ENCODE results near the gene NTN5.

DNA sequence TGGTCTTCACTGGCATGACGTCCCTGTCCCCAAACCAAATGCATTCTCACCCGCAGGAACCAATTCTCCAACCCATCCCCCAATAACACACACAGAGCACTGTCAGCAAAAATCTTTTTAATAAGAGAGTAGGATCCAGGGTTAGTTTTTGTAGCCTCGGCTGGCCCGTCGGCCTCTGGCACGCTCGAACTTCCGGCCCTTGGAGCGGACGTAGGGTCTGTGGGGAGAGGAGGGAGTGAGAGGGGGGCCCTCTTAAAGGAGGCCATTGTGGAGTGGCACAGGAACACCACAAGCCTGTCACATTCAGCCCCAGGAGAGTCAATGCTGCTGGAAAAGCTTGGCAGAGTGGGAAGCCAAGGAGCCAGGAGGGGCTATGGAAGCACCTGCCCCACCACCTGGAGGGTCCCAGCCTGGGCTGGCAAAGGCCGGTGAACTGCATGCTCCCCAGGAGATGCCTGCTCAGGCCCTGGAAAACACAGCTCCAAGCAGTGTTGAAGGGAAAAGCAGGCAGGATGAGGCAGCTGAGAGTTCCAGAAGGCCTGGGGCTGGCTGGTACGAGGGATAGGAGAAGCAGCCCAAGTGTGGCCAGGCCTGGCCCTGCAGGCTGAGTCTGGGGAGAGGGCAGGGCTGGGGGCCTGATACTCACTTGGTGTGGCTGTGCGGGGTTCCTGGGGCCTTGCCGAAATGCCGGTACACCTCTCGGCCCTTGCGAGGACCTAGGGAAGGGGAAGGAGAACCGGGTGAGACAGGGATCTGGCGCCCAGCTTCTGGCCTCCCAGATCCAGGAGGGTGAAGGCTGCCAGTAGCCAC, 57.4 kb downstream of the NTN5 start:
- TF ChIP-seq, protein P1, sequence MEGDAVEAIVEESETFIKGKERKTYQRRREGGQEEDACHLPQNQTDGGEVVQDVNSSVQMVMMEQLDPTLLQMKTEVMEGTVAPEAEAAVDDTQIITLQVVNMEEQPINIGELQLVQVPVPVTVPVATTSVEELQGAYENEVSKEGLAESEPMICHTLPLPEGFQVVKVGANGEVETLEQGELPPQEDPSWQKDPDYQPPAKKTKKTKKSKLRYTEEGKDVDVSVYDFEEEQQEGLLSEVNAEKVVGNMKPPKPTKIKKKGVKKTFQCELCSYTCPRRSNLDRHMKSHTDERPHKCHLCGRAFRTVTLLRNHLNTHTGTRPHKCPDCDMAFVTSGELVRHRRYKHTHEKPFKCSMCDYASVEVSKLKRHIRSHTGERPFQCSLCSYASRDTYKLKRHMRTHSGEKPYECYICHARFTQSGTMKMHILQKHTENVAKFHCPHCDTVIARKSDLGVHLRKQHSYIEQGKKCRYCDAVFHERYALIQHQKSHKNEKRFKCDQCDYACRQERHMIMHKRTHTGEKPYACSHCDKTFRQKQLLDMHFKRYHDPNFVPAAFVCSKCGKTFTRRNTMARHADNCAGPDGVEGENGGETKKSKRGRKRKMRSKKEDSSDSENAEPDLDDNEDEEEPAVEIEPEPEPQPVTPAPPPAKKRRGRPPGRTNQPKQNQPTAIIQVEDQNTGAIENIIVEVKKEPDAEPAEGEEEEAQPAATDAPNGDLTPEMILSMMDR (IDR thresholded peaks at IDR 0.05 in 8 of 11, conservative IDR thresholded peaks at IDR 0.05 in 3 of 11) = no peak
- no peak for TF ChIP-seq POLR2A (IDR thresholded peaks at IDR 0.05)
